ENCODE data around the gene TK2. TPM values are rescaled to one million over a fixed set of nuclear protein-coding genes. Genes with fewer than 3 reads are reported as not detected.

The TK2 gene
- total and polyA plus RNA-seq, 9 of the 15 experiments (the other 6 are each of a cell fraction or from before 2014, with no cell fraction given): 1.1 to 10.2 (median 5.3) TPM

GRCh38 chr16:66572356-66572755 lies 22.4 kb upstream of the TK2 start (continued):
- no peak for TF ChIP-seq ZBTB26 (CRISPR knock-in tag; IDR thresholded peaks at IDR 0.05)
- peak; percentile 79 for TF ChIP-seq C11orf30 (IDR thresholded peaks at IDR 0.05; ENCODE audit: low read depth)
- no peak for TF ChIP-seq KLF13 (tag; IDR thresholded peaks at IDR 0.05; ENCODE audit: borderline replicate concordance, low read depth)
- TF ChIP-seq ZNF232 (CRISPR knock-in tag; IDR thresholded peaks at IDR 0.05): no peak
- no peak for TF ChIP-seq PKNOX1 (IDR thresholded peaks at IDR 0.05)

- Histone ChIP-seq H3K4me3 (no peak overlapping the region), H3K4me1 (replicated peaks in 1 of 2; ENCODE audit: control insufficient read depth in 2 of 2, insufficient read depth in 2 of 2, low read length in 2 of 2) (peaks cover 8 to 15% of the 10 kb centered on the region in 2 experiments; a peak in 4 of 5 replicates), H3K27me3 (ENCODE audit: control insufficient read depth in 2 of 2, insufficient read depth in 2 of 2, low read length in 2 of 2) (no peaks in the 10 kb centered on the region), H2AFZ (ENCODE audit: low read depth, low read length) (no peak overlapping the region), H3K9me1 (ENCODE audit: control insufficient read depth, insufficient read depth, low read length) (no peaks in the 10 kb centered on the region), H3K27ac (ENCODE audit: extremely low read depth, low read depth, low read length) (no peak overlapping the region), H4K20me1 (replicated peaks; ENCODE audit: control insufficient read depth, insufficient read depth, low read length) (no peaks in the 10 kb centered on the region), H3K4me2 (ENCODE audit: insufficient read depth, low read length) (no peak overlapping the region), H3K9me3 (replicated peaks; ENCODE audit: control insufficient read depth, insufficient read depth, low read depth, low read length) (no peaks in the 10 kb centered on the region), H3K36me3 (ENCODE audit: control insufficient read depth, insufficient read depth, low read length) (peaks cover 19% of the 10 kb centered on the region; the same call in 1 of the 3 replicates), H3K9ac (ENCODE audit: insufficient read depth in 1 of 2, low read depth in 2 of 2, low read length in 2 of 2) (no peak overlapping the region), H3K79me2 (ENCODE audit: control insufficient read depth, insufficient read depth, low read length) (no peaks in the 10 kb centered on the region)
- CTCF ChIA-PET (ENCODE audit: low intra/inter-chr PET ratio): no interaction called here
- no peak for FAIRE-seq
- no TSS peak for BruUV-seq (replicated peaks)
- ATAC-seq: peak; percentile 71
- intact Hi-C loops (cut with micrococcal nuclease): no loop called here
- in situ Hi-C loops (cut with MboI): no loop called here
- POLR2A ChIA-PET: interaction anchor here (1.1 to 2.0 kb wide), 3 partner anchors 9 to 12 kb away, joined by 4 to 14 read pairs (median 4); partner anchors contain the start of gene CMTM2
- 17% methylated on average over 3 of the region's 3 CpGs for WGBS (ENCODE audit: insufficient coverage, low coverage, missing lambda C conversion rate)
- no peak for DNase-seq (ENCODE audit: extremely low read depth in 1 of 4, low spot score in 3 of 4)
- TF ChIP-seq TCF3 (CRISPR knock-in tag; IDR thresholded peaks at IDR 0.05) (no peak), TARDBP (IDR thresholded peaks at IDR 0.05) (no peak), ZNF146 (CRISPR knock-in tag; IDR thresholded peaks at IDR 0.05; ENCODE audit: unreplicated experiment) (no peak), HSF4 (CRISPR knock-in tag; IDR thresholded peaks at IDR 0.05; ENCODE audit: borderline replicate concordance) (no peak), ZNF253 (CRISPR knock-in tag; conservative IDR thresholded peaks at IDR 0.05) (no peak), ILK (tag; IDR thresholded peaks at IDR 0.05; ENCODE audit: borderline replicate concordance, low read depth) (no peak), PHF8 (IDR thresholded peaks at IDR 0.05; ENCODE audit: borderline replicate concordance, low read length) (no peak), CEBPG (CRISPR knock-in tag; IDR thresholded peaks at IDR 0.05) (no peak), CEBPG (tag; conservative IDR thresholded peaks at IDR 0.05 in 1 of 2, IDR thresholded peaks at IDR 0.05 in 1 of 2) (peak; percentile 70 to 88), U2AF1 (optimal IDR thresholded peaks at IDR 0.05; ENCODE audit: low read depth, low read length) (no peak), GTF2E2 (tag; IDR thresholded peaks at IDR 0.05) (no peak), SAFB (IDR thresholded peaks at IDR 0.05; ENCODE audit: borderline replicate concordance, low read depth, low read length) (no peak), PATZ1 (CRISPR knock-in tag; IDR thresholded peaks at IDR 0.05; ENCODE audit: borderline replicate concordance) (no peak)
These were observed 20.0 kb upstream of the TK2 start for GRCh38 chr16:66569827-66570405.
